ENCODE measurements around the gene TLE4.

The TLE4 gene

DNA sequence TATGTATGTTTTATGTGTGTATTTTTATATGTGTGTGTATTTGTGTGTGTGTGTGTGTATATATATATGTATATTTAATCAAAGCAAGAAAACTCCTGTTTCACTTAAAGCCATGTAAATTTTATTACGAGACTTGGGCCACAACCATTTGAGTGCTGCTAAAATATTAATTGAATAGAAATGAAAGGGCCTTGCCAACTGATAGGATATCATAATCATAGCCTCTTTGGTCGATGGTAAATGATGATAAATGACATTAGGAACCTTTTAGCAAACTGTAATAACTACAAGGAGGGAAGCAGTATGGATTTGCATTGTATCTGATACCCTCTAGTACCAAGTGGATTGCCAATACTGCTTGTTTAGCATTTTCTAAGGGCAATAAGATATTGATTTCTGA is 7.9 kb downstream of the TLE4 start:
- no peak for FAIRE-seq
- TF ChIP-seq POLR2AphosphoS5 (IDR thresholded peaks at IDR 0.05; ENCODE audit: low read depth, low read length) = no peak
- DNase-seq (ENCODE audit: insufficient read length, low spot score) = no peak

DNA sequence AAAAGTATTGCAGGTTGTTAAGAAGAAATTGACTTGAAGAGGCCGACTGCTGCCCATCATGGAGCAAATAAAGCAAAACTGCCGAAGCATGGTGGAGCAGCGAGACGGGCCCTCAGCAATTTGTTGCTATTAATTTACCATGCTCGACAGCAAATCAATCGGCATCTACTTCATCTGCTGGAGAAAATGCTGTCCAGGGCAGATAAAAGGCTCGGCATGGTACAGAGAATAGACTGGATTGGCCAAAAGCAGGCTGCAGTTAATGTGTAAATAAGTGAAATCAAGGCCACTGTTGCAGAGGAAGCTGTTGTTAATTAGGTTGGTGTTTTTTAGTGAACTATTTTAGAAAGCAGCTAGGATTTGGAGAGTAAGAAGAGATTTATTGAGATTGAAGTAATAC is 8.3 kb downstream of the TLE4 start:
- no peak for FAIRE-seq
- TF ChIP-seq POLR2AphosphoS5 (IDR thresholded peaks at IDR 0.05; ENCODE audit: low read depth, low read length) (no peak), SPI1 (IDR thresholded peaks at IDR 0.05; ENCODE audit: low read depth, low read length) (no peak), POU2F2 (IDR thresholded peaks at IDR 0.05; ENCODE audit: low read depth, low read length) (no peak), POLR2A (IDR thresholded peaks at IDR 0.05; ENCODE audit: low read depth, low read length) (no peak), TAF1 (IDR thresholded peaks at IDR 0.05; ENCODE audit: low read depth, low read length) (no peak), PAX5 (IDR thresholded peaks at IDR 0.05; ENCODE audit: insufficient read depth, low read length, severe bottlenecking) (no peak)
- DNase-seq (ENCODE audit: insufficient read length, low spot score) = no peak

- DNase-seq (ENCODE audit: insufficient read length, low spot score) = no peak
- no peak for FAIRE-seq
- TF ChIP-seq POLR2A (IDR thresholded peaks at IDR 0.05; ENCODE audit: low read depth, low read length) = no peak
- no peak for TF ChIP-seq PAX5 (IDR thresholded peaks at IDR 0.05; ENCODE audit: insufficient read depth, low read length, severe bottlenecking)
- TF ChIP-seq POU2F2 (IDR thresholded peaks at IDR 0.05; ENCODE audit: low read depth, low read length) = no peak
- TF ChIP-seq POLR2AphosphoS5 (IDR thresholded peaks at IDR 0.05; ENCODE audit: low read depth, low read length) = no peak
- TF ChIP-seq SPI1 (IDR thresholded peaks at IDR 0.05; ENCODE audit: low read depth, low read length) = no peak
- TF ChIP-seq TAF1 (IDR thresholded peaks at IDR 0.05; ENCODE audit: low read depth, low read length) = no peak
Measured at GRCh38 chr9:79581388-79581787, 9.6 kb downstream of the TLE4 start.

GRCh38 chr9:79581794-79582193 is 10.0 kb downstream of the TLE4 start:
- DNase-seq (ENCODE audit: insufficient read length, low spot score) (no peak), FAIRE-seq (no peak)
- TF ChIP-seq PAX5 (IDR thresholded peaks at IDR 0.05; ENCODE audit: insufficient read depth, low read length, severe bottlenecking) (no peak), TAF1 (IDR thresholded peaks at IDR 0.05; ENCODE audit: low read depth, low read length) (no peak), POLR2A (IDR thresholded peaks at IDR 0.05; ENCODE audit: low read depth, low read length) (no peak), POLR2AphosphoS5 (IDR thresholded peaks at IDR 0.05; ENCODE audit: low read depth, low read length) (no peak), SPI1 (IDR thresholded peaks at IDR 0.05; ENCODE audit: low read depth, low read length) (no peak), POU2F2 (IDR thresholded peaks at IDR 0.05; ENCODE audit: low read depth, low read length) (no peak)

GRCh38 chr9:79583952-79584654 is 12.3 kb downstream of the TLE4 start:
- no peak for TF ChIP-seq POLR2A (IDR thresholded peaks at IDR 0.05; ENCODE audit: low read depth, low read length)
- no peak for TF ChIP-seq POLR2AphosphoS5 (IDR thresholded peaks at IDR 0.05; ENCODE audit: low read depth, low read length)
- no peak for TF ChIP-seq PAX5 (IDR thresholded peaks at IDR 0.05; ENCODE audit: insufficient read depth, low read length, severe bottlenecking)
- no peak for TF ChIP-seq POU2F2 (IDR thresholded peaks at IDR 0.05; ENCODE audit: low read depth, low read length)
- TF ChIP-seq SPI1 (IDR thresholded peaks at IDR 0.05; ENCODE audit: low read depth, low read length) = no peak
- no peak for TF ChIP-seq TAF1 (IDR thresholded peaks at IDR 0.05; ENCODE audit: low read depth, low read length)
- DNase-seq (ENCODE audit: insufficient read length, low spot score) (no peak), FAIRE-seq (no peak)

GRCh38 chr9:79584655-79584982 is 12.9 kb downstream of the TLE4 start:
- FAIRE-seq (no peak), DNase-seq (ENCODE audit: insufficient read length, low spot score) (no peak)
- TF ChIP-seq PAX5 (IDR thresholded peaks at IDR 0.05; ENCODE audit: insufficient read depth, low read length, severe bottlenecking) = no peak

- FAIRE-seq (no peak), DNase-seq (ENCODE audit: insufficient read length, low spot score) (no peak)
- TF ChIP-seq TAF1 (IDR thresholded peaks at IDR 0.05; ENCODE audit: low read depth, low read length) = no peak
- TF ChIP-seq POU2F2 (IDR thresholded peaks at IDR 0.05; ENCODE audit: low read depth, low read length) = no peak
- TF ChIP-seq POLR2AphosphoS5 (IDR thresholded peaks at IDR 0.05; ENCODE audit: low read depth, low read length) = no peak
- no peak for TF ChIP-seq PAX5 (IDR thresholded peaks at IDR 0.05; ENCODE audit: insufficient read depth, low read length, severe bottlenecking)
- no peak for TF ChIP-seq POLR2A (IDR thresholded peaks at IDR 0.05; ENCODE audit: low read depth, low read length)
- no peak for TF ChIP-seq SPI1 (IDR thresholded peaks at IDR 0.05; ENCODE audit: low read depth, low read length)
Measured at GRCh38 chr9:79588488-79589223, 16.9 kb downstream of the TLE4 start.

- no peak for DNase-seq (ENCODE audit: insufficient read length, low spot score)
- no peak for FAIRE-seq
- no peak for TF ChIP-seq PAX5 (IDR thresholded peaks at IDR 0.05; ENCODE audit: insufficient read depth, low read length, severe bottlenecking)
- no peak for TF ChIP-seq SPI1 (IDR thresholded peaks at IDR 0.05; ENCODE audit: low read depth, low read length)
- TF ChIP-seq POLR2AphosphoS5 (IDR thresholded peaks at IDR 0.05; ENCODE audit: low read depth, low read length) = no peak
- TF ChIP-seq POLR2A (IDR thresholded peaks at IDR 0.05; ENCODE audit: low read depth, low read length) = no peak
- no peak for TF ChIP-seq TAF1 (IDR thresholded peaks at IDR 0.05; ENCODE audit: low read depth, low read length)
- no peak for TF ChIP-seq POU2F2 (IDR thresholded peaks at IDR 0.05; ENCODE audit: low read depth, low read length)
Measured at GRCh38 chr9:79591458-79591857, 19.7 kb downstream of the TLE4 start.

DNA sequence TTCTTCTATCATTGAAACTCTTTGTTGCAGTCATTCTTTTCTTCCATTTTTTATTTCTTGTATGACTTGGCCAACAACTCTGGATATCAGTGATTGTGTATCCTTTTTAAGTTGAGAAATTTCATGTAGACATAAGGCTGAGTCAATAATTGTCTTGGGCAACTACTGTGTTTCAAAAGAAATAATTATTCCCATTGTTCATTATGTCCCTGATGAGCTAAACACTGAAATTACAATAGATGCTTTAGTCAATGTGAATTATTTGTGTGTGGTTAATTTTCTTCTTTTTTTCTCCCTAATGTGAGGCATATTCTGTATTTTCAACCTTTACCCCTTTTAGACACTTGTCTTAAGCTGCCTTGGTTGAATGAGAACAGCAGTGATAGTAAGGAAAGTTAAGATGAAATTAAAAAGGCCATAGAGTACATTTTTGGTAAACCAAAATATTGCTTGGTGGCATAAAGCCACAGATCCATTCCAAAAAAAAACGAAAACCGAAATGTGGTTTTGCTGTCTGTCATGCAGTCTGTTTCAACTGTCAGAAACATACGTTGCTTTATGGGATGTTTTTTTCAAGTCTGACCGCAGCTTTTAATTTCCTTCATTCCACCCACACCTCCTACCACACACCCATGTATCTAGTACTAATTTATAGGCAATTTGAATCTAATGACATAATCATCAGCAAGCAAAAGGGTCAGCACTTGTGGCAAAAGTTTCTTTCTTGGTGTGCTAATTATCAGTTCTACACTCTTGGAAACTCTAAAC is 21.1 kb downstream of the TLE4 start:
- TF ChIP-seq SPI1 (IDR thresholded peaks at IDR 0.05; ENCODE audit: low read depth, low read length) = no peak
- no peak for TF ChIP-seq POLR2A (IDR thresholded peaks at IDR 0.05; ENCODE audit: low read depth, low read length)
- no peak for TF ChIP-seq POU2F2 (IDR thresholded peaks at IDR 0.05; ENCODE audit: low read depth, low read length)
- TF ChIP-seq PAX5 (IDR thresholded peaks at IDR 0.05; ENCODE audit: insufficient read depth, low read length, severe bottlenecking) = no peak
- TF ChIP-seq TAF1 (IDR thresholded peaks at IDR 0.05; ENCODE audit: low read depth, low read length) = no peak
- DNase-seq (ENCODE audit: insufficient read length, low spot score) (no peak), FAIRE-seq (no peak)

Data from GM12891 (cell line).